Measurements from ENCODE around the gene FSD1. TPM values are rescaled to one million over a fixed set of nuclear protein-coding genes. Genes with fewer than 3 reads are reported as not detected.

The FSD1 gene
- total RNA-seq, 4 donors from 2014 or later, result 0.29 to 0.50 TPM; not detected in 2

- WGBS, result 40% methylated on average over 4 of the region's 4 CpGs
- no peaks in the 10 kb centered on the region for H3K36me3 ChIP-seq
- H3K4me1 ChIP-seq, result peaks cover 13 to 19% (median 15%) of the 10 kb centered on the region in 4 donors
- DNase-seq (ENCODE audit: extremely low spot score), result no peak
- H3K9me3 ChIP-seq, result no peaks in the 10 kb centered on the region
- H3K4me3 ChIP-seq, result no peak overlapping the region
- TF ChIP-seq CTCF (IDR thresholded peaks at IDR 0.05) (no peak), POLR2AphosphoS5 (IDR thresholded peaks at IDR 0.05) (no peak), POLR2A (IDR thresholded peaks at IDR 0.05; ENCODE audit: low read depth) (no peak), EP300 (IDR thresholded peaks at IDR 0.05) (no peak)
- no peak overlapping the region for H3K27ac ChIP-seq (replicated peaks in 1 of 4)
- peaks cover 4 to 61% (median 29%) of the 10 kb centered on the region in 4 donors for H3K27me3 ChIP-seq
- intact Hi-C loops (cut with DNase I), result no loop called here
Measured at GRCh38 chr19:4278010-4278409, 26.4 kb upstream of the FSD1 start.

- TF ChIP-seq CTCF (IDR thresholded peaks at IDR 0.05) (no peak), EP300 (IDR thresholded peaks at IDR 0.05) (no peak), POLR2A (IDR thresholded peaks at IDR 0.05; ENCODE audit: low read depth) (no peak), POLR2AphosphoS5 (IDR thresholded peaks at IDR 0.05) (no peak)
- no peak for DNase-seq (ENCODE audit: extremely low spot score)
Measured at GRCh38 chr19:4278419-4279266, 25.8 kb upstream of the FSD1 start, which contains the start of gene SHD. Gene SHD (plus strand): TSS chr19:4279266. CDS start chr19:4280064, 798 bp downstream.

GRCh38 chr19:4279267-4279529, 25.2 kb upstream of the FSD1 start:
- TF ChIP-seq CTCF (IDR thresholded peaks at IDR 0.05) (no peak), POLR2AphosphoS5 (IDR thresholded peaks at IDR 0.05) (no peak), POLR2A (IDR thresholded peaks at IDR 0.05; ENCODE audit: low read depth) (no peak), EP300 (IDR thresholded peaks at IDR 0.05) (no peak)
- intact Hi-C loops (cut with DNase I), result no loop called here
- H3K4me3 ChIP-seq, result peak overlapping the region; percentile 27 to 38 (median 34)
- no peak overlapping the region for H3K27ac ChIP-seq (replicated peaks in 1 of 4)
- H3K9me3 ChIP-seq, result no peaks in the 10 kb centered on the region
- DNase-seq (ENCODE audit: extremely low spot score), result no peak
- H3K4me1 ChIP-seq, result peaks cover 13 to 19% (median 15%) of the 10 kb centered on the region in 4 donors
- 0% methylated on average over 10 of the region's 30 CpGs for WGBS
- H3K27me3 ChIP-seq, result peaks cover 4 to 73% (median 29%) of the 10 kb centered on the region in 4 donors
- H3K36me3 ChIP-seq, result no peaks in the 10 kb centered on the region

More at GRCh38 chr19:4278419-4279266, 25.8 kb upstream of the FSD1 start, which contains the start of gene SHD:
- no peaks in the 10 kb centered on the region for H3K36me3 ChIP-seq
- H3K4me3 ChIP-seq, result peak within 1 kb of the TSS; percentile 27 to 38 (median 34)
- H3K4me1 ChIP-seq, result peaks cover 13 to 19% (median 15%) of the 10 kb centered on the region in 4 donors
- H3K9me3 ChIP-seq, result no peaks in the 10 kb centered on the region
- WGBS, result 6% methylated on average over 19 of the region's 44 CpGs
- H3K27ac ChIP-seq (replicated peaks in 1 of 4), result no peak within 1 kb of the TSS
- intact Hi-C loops (cut with DNase I), result no loop called here
- peaks cover 4 to 67% (median 29%) of the 10 kb centered on the region in 4 donors for H3K27me3 ChIP-seq

DNA sequence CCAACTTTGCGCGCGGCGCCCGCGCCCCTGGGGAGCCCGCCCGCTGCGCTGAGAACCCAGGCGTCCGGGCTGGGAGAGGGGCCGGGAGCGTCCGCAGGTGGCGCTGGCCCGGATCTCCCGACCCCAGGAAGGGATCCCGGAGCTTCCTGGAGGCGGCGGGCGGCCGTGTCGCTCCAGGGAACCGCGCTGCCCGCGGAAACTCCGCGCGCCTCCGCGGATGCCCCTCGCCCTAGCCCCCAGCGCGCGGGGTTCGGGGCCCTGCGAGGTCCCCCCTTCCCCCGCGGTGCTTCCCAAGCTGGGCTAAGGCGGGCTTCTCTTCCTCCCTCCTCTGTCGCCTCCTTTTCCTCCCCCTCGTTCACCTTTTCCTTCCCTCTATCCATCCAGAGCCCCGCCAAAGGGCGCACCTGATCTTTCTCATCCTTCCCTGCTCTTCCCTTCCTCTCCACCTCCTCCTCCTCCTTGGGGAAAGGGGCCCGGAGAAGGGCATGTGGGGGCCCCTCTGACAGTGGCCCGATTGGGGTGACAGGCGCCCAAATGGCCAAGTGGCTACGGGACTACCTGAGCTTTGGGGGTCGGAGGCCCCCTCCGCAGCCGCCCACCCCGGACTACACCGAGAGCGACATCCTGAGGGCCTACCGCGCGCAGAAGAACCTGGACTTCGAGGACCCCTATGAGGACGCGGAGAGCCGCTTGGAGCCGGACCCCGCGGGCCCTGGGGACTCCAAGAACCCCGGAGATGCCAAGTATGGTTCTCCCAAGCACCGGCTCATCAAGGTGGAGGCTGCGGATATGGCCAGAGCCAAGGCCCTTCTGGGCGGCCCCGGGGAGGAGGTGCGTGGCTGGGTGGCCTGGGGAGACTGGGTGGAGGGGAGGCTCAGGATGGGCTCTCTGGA, 24.6 kb upstream of the FSD1 start:
- Histone ChIP-seq H3K9me3 (no peaks in the 10 kb centered on the region), H3K4me1 (peaks cover 13 to 19% (median 15%) of the 10 kb centered on the region in 4 donors), H3K27ac (replicated peaks in 1 of 4) (no peak overlapping the region), H3K4me3 (peak overlapping the region; percentile 27 to 38 (median 34)), H3K36me3 (no peaks in the 10 kb centered on the region), H3K27me3 (peaks cover 4 to 78% (median 31%) of the 10 kb centered on the region in 4 donors)
- TF ChIP-seq POLR2AphosphoS5 (IDR thresholded peaks at IDR 0.05), result no peak
- no peak for TF ChIP-seq POLR2A (IDR thresholded peaks at IDR 0.05; ENCODE audit: low read depth)
- TF ChIP-seq EP300 (IDR thresholded peaks at IDR 0.05), result no peak
- TF ChIP-seq CTCF (IDR thresholded peaks at IDR 0.05), result no peak
- 6% methylated on average over 36 of the region's 71 CpGs for WGBS
- no peak for DNase-seq (ENCODE audit: extremely low spot score)
- intact Hi-C loops (cut with DNase I), result no loop called here
